Testis (tissue), 2 donors: ENCODE results near the gene NAT8L.

Experiments
- CTCF ChIP-seq, 3 experiments: fragments of 450-650 bp in 2 of 3; fragments of 200-600 bp in 1 of 3; sonication (generic) in 1 of 3; IDR thresholded peaks; one replicate each; pipeline ENCODE4 v1.5.1; 2016 to 2019; ENCODE audit warnings: antibody characterized with exemption in 3 of 3, mild to moderate bottlenecking in 2 of 3, moderate library complexity in 1 of 3
- POLR2A ChIP-seq: fragments of 450-650 bp; IDR thresholded peaks from one replicate; pipeline ENCODE4 v1.6.1; 2017; ENCODE audit warnings: antibody characterized with exemption, mild to moderate bottlenecking, moderate library complexity

DNA sequence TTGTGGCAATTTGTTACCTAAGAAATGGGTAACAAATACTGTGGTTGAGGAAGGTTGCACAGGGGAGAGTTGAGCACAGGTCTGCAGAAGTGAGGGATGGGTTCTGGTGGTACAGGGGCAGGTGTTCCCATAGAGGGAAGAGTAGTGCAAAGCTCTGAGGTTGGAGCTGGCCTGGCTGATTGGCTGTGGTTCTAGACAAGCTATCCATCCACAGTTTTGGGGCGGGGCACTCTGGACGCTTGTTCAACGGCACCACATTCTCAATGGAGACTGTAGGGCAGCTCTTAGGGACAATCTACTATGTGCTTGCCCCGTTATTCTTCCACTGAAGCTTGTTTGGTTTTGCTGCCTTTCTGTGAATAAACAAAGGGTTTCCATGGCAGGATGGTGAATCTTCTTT lies 35.4 kb downstream of the NAT8L start:
- TF ChIP-seq POLR2A (no peak), CTCF (IDR thresholded peaks at IDR 0.05) (no peak)
